K562 (cell line): ENCODE measurements around the gene EDEM2. TPM values are rescaled to one million over a fixed set of nuclear protein-coding genes. Genes with fewer than 3 reads are reported as not detected.

Experiments
- ATAC-seq: fragments of 200-7000 bp; cut with Tn5 transposase; 3 replicates; pipeline ENCODE4 v1.9.1; 2020; ENCODE audit warnings: moderate library complexity
- BruUV-seq: library from RNA; stranded (reverse); fragments of 400-500 nt; replicated peaks from 2 replicates; lab custom pipeline; 2021; lab: Mats Ljungman, UMichigan
- CTCF ChIA-PET: fragments of 300-600 bp; formaldehyde crosslinking; extraction: SDS; loops from one replicate; lab custom pipeline; 2021; ENCODE audit warnings: low intra/inter-chr PET ratio; lab: Yijun Ruan, JAX
- POLR2A ChIA-PET: fragments of 300-600, 350-650 bp; sonication (Branson Sonifier 250); formaldehyde crosslinking; extraction: SDS; loops from one replicate; lab custom pipeline; 2021; ENCODE audit warnings: antibody characterized with exemption, inconsistent platforms; lab: Yijun Ruan, JAX
- DNase-seq, 4 experiments: peaks; one replicate each; pipeline versions ENCODE4 v3.0.0 to v3.0.0-alpha.2; 2011 to 2018; ENCODE audit warnings: low spot score in 3 of 4, mixed read lengths in 3 of 4; ENCODE audit errors: extremely low read depth in 1 of 4
- FAIRE-seq: peaks from 2 replicates; lab custom pipeline; 2011; peaks lifted over from hg19 to GRCh38; lab: Jason Lieb, UNC
- H2AFZ ChIP-seq: 2 replicates; pipeline ENCODE4 v1.6.0; 2011; ENCODE audit warnings: low read depth, low read length, control low read depth, inconsistent platforms
- H3K27ac ChIP-seq: fragments of 200-600 bp; 3 replicates; pipeline ENCODE4 v1.8.0; 2011; ENCODE audit warnings: low read depth, mild to moderate bottlenecking, control low read depth, inconsistent platforms, low read length, moderate library complexity, mixed read lengths; ENCODE audit errors: extremely low read depth
- H3K27me3 ChIP-seq, 2 experiments: fragments of 300-600 bp in 1 of 2; 2 replicates in 1 of 2; 3 replicates in 1 of 2; pipeline versions ENCODE4 v1.6.0 to v1.8.0; 2011; ENCODE audit warnings: inconsistent platforms in 2 of 2, low read length in 2 of 2, mild to moderate bottlenecking in 1 of 2, mixed read lengths in 1 of 2, moderate library complexity in 1 of 2; ENCODE audit not compliant: control insufficient read depth in 2 of 2, insufficient read depth in 2 of 2
- H3K36me3 ChIP-seq: fragments of 300-600 bp; 3 replicates; pipeline ENCODE4 v1.8.0; 2011; ENCODE audit warnings: mild to moderate bottlenecking, low read length, inconsistent platforms; ENCODE audit not compliant: control insufficient read depth, insufficient read depth
- H3K4me1 ChIP-seq, 2 experiments: fragments of 200-600 bp in 1 of 2; replicated peaks in 1 of 2; 2 replicates in 1 of 2; 3 replicates in 1 of 2; pipeline versions ENCODE4 v1.5.1 to v1.8.0; 2011; ENCODE audit warnings: inconsistent platforms in 2 of 2, low read length in 2 of 2, mild to moderate bottlenecking in 1 of 2, mixed read lengths in 1 of 2, moderate library complexity in 1 of 2; ENCODE audit not compliant: control insufficient read depth in 2 of 2, insufficient read depth in 2 of 2
- H3K4me2 ChIP-seq: 2 replicates; pipeline ENCODE4 v1.6.1; 2011; ENCODE audit warnings: low read length, control low read depth, inconsistent platforms, mixed read lengths; ENCODE audit not compliant: insufficient read depth
- H3K4me3 ChIP-seq: fragments of 200-600 bp; sonication (generic), shearing (Covaris generic); 2 replicates; pipeline ENCODE4 v1.5.1; 2016; ENCODE audit warnings: control low read depth, inconsistent platforms
- H3K79me2 ChIP-seq: fragments of 200-600 bp; 3 replicates; pipeline ENCODE4 v1.8.0; 2011; ENCODE audit warnings: low read length, inconsistent platforms; ENCODE audit not compliant: control insufficient read depth, insufficient read depth
- H3K9ac ChIP-seq, 2 experiments: 2 replicates each; pipeline versions ENCODE4 v1.6.0 to v1.6.1; 2011; ENCODE audit warnings: low read depth in 2 of 2, low read length in 2 of 2, control low read depth in 1 of 2, inconsistent platforms in 1 of 2, mild to moderate bottlenecking in 1 of 2, mixed read lengths in 1 of 2; ENCODE audit not compliant: insufficient read depth in 1 of 2
- H3K9me1 ChIP-seq: one replicate; pipeline ENCODE4 v1.6.0; 2011; ENCODE audit warnings: inconsistent platforms, mild to moderate bottlenecking, low read length, moderate library complexity; ENCODE audit not compliant: control insufficient read depth, insufficient read depth
- H3K9me3 ChIP-seq: replicated peaks from 2 replicates; pipeline ENCODE4 v1.5.1; 2011; ENCODE audit warnings: low read depth, low read length, inconsistent platforms; ENCODE audit not compliant: control insufficient read depth, insufficient read depth
- H4K20me1 ChIP-seq: replicated peaks from 2 replicates; pipeline ENCODE4 v1.6.1; 2011; ENCODE audit warnings: low read length, inconsistent platforms, mixed read lengths; ENCODE audit not compliant: control insufficient read depth, insufficient read depth
- ELF4 ChIP-seq: fragments of 450-650 bp; formaldehyde crosslinking; IDR thresholded peaks from 2 replicates; pipeline ENCODE4 v1.4.0; 2022; ENCODE audit warnings: missing genetic modification characterization
- MECOM ChIP-seq: fragments of 250-450 bp; sonication (Bioruptor Pico); IDR thresholded peaks from 2 replicates; pipeline ENCODE4 v1.8.0; 2022; ENCODE audit warnings: inconsistent platforms
- SIN3B ChIP-seq: fragments of 450-650 bp; IDR thresholded peaks from 2 replicates; pipeline ENCODE4 v1.6.1; 2017; ENCODE audit warnings: low read depth, mild to moderate bottlenecking, moderate library complexity
- ZNF436 ChIP-seq: fragments of 250-450, 450-650 bp; sonication (Bioruptor Pico); formaldehyde crosslinking; IDR thresholded peaks from 2 replicates; pipeline ENCODE4 v1.7.0; 2020; ENCODE audit warnings: mild to moderate bottlenecking
- WGBS: fragments of 100-300 bp; shearing (Covaris generic); methylation state at CpG from one replicate; pipeline ENCODE4 v1.1.6; 2016; ENCODE audit warnings: low coverage, mixed read lengths; ENCODE audit not compliant: insufficient coverage; ENCODE audit errors: missing lambda C conversion rate; 5-methylcytosine and 5-hydroxymethylcytosine counted together
- in situ Hi-C: fragments of 300-500 bp; cut with MboI; formaldehyde crosslinking; loops from 4 replicates; pipeline ENCODE4 v1.15.0; 2018; ENCODE audit warnings: inconsistent platforms, mixed read lengths
- intact Hi-C: fragments of 100-400 bp; cut with micrococcal nuclease; formaldehyde crosslinking; loops from 2 replicates; pipeline ENCODE4 v1.14.2; 2022
- polyA plus RNA-seq, 8 experiments: library from polyadenylated mRNA; depleted of rRNA in 4 of 8; stranded (reverse) in 5 of 8; unstranded in 3 of 8; fragments of >200 nt; fragmentation: Nextera tagmentation in 2 of 8; fragmentation: Illumina TruSeq in 1 of 8; extraction: Ambion mirVana in 2 of 8; extraction: Trizol in 1 of 8; gene quantifications; 2 replicates each; pipeline versions ENCODE4 v1.2.1 to v1.2.3, GENCODE V29; 2011 to 2014; ENCODE audit warnings: inconsistent platforms in 1 of 8, missing spikeins in 1 of 8
- total RNA-seq, 7 experiments: library from RNA; depleted of rRNA in 6 of 7; stranded (reverse); fragments of >200 nt in 6 of 7; fragmentation: Illumina TruSeq in 2 of 7; extraction: Trizol in 2 of 7; gene quantifications; 2 replicates each; pipeline versions ENCODE4 v1.2.1 to v1.2.3, GENCODE V29; 2011 to 2021; ENCODE audit warnings: low replicate concordance in 1 of 7
- TF ChIP-seq, protein P1 (sequence below): sonication (generic); formaldehyde crosslinking; IDR thresholded peaks from 2 replicates; pipeline ENCODE4 v1.8.0; 2023; ENCODE audit warnings: mild to moderate bottlenecking, missing genetic modification reagents
- TF ChIP-seq, protein P2 (sequence below): fragments of 450-650 bp; formaldehyde crosslinking; IDR thresholded peaks from 2 replicates; pipeline ENCODE4 v1.4.0; 2020; ENCODE audit warnings: mild to moderate bottlenecking
- TF ChIP-seq, protein P3 (sequence below): sonication (generic); formaldehyde crosslinking; IDR thresholded peaks from 2 replicates; pipeline ENCODE4 v1.9.0; 2022; ENCODE audit warnings: mild to moderate bottlenecking, missing genetic modification reagents
- TF ChIP-seq, protein P4 (sequence below), 2 experiments: fragments of 450-650 bp; IDR thresholded peaks; 2 replicates each; pipeline ENCODE4 v1.6.1; 2016; ENCODE audit warnings: mild to moderate bottlenecking in 2 of 2, borderline replicate concordance in 1 of 2, low read depth in 1 of 2, moderate library complexity in 1 of 2
- TF ChIP-seq, protein P5 (sequence below): sonication (generic); formaldehyde crosslinking; IDR thresholded peaks from 2 replicates; pipeline ENCODE4 v1.8.0; 2022; ENCODE audit warnings: mild to moderate bottlenecking, missing genetic modification reagents

The EDEM2 gene
- total and polyA plus RNA-seq, 9 of the 15 experiments (the other 6 are each of a cell fraction or from before 2014, with no cell fraction given), result 6.9 to 11.0 (median 9.7) TPM

DNA sequence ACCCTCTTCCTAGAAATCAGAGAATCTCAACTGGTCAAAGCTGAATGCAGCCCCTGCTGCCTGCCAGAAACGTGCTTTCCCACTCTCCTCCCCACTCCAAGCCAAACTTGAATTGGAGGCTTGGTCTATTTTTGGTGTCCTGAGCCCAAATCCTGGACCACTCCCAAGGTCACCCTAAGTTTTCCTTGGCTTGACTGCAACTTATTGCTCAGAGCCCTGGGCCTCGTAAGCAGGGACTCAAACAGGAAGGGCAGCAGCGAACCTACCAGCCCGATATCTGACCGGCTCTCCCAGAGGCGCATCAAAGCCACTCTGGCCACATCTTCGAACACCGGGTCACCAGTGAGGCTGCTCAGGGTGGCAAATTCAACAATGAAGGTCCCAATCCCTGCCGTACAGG, 12.7 kb downstream of the EDEM2 start:
- in situ Hi-C loops (loop anchor here (25.0 kb wide), 1 partner anchor 303 kb away; the partner anchor contains the start of gene GDF5), intact Hi-C loops (no loop called here)
- no peak overlapping the region for H3K4me2 ChIP-seq
- no peaks in the 10 kb centered on the region for H4K20me1 ChIP-seq
- H2AFZ ChIP-seq, result no peak overlapping the region
- FAIRE-seq, result no peak
- WGBS, result 87% methylated on average over 9 of the region's 9 CpGs
- no peaks in the 10 kb centered on the region for H3K27me3 ChIP-seq
- H3K4me3 ChIP-seq, result no peak overlapping the region
- CTCF ChIA-PET, result no interaction called here
- no peaks in the 10 kb centered on the region for H3K9me3 ChIP-seq
- ATAC-seq, result no peak
- no TSS peak for BruUV-seq
- peaks cover 36% of the 10 kb centered on the region for H3K36me3 ChIP-seq
- H3K27ac ChIP-seq, result no peak overlapping the region
- H3K4me1 ChIP-seq, result peaks cover 0 to 4% of the 10 kb centered on the region in 2 experiments; a peak in 2 of 5 replicates
- no peak overlapping the region for H3K9ac ChIP-seq
- no peaks in the 10 kb centered on the region for H3K79me2 ChIP-seq
- no peaks in the 10 kb centered on the region for H3K9me1 ChIP-seq
- DNase-seq, result no peak
- POLR2A ChIA-PET, result interaction anchor here (1.8 to 1.9 kb wide), 2 partner anchors 12 to 18 kb away, joined by 6 to 9 read pairs; no protein-coding TSS in a partner anchor
- TF ChIP-seq, protein P1, sequence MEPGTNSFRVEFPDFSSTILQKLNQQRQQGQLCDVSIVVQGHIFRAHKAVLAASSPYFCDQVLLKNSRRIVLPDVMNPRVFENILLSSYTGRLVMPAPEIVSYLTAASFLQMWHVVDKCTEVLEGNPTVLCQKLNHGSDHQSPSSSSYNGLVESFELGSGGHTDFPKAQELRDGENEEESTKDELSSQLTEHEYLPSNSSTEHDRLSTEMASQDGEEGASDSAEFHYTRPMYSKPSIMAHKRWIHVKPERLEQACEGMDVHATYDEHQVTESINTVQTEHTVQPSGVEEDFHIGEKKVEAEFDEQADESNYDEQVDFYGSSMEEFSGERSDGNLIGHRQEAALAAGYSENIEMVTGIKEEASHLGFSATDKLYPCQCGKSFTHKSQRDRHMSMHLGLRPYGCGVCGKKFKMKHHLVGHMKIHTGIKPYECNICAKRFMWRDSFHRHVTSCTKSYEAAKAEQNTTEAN (CRISPR knock-in tag), result no peak
- TF ChIP-seq SIN3B (no peak), ZNF436 (CRISPR knock-in tag) (no peak), ELF4 (CRISPR knock-in tag) (no peak), MECOM (no peak)
- TF ChIP-seq, protein P2, sequence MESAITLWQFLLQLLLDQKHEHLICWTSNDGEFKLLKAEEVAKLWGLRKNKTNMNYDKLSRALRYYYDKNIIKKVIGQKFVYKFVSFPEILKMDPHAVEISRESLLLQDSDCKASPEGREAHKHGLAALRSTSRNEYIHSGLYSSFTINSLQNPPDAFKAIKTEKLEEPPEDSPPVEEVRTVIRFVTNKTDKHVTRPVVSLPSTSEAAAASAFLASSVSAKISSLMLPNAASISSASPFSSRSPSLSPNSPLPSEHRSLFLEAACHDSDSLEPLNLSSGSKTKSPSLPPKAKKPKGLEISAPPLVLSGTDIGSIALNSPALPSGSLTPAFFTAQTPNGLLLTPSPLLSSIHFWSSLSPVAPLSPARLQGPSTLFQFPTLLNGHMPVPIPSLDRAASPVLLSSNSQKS (CRISPR knock-in tag), result no peak
- TF ChIP-seq, protein P3, sequence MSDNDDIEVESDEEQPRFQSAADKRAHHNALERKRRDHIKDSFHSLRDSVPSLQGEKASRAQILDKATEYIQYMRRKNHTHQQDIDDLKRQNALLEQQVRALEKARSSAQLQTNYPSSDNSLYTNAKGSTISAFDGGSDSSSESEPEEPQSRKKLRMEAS (CRISPR knock-in tag), result no peak
- TF ChIP-seq, protein P4, sequence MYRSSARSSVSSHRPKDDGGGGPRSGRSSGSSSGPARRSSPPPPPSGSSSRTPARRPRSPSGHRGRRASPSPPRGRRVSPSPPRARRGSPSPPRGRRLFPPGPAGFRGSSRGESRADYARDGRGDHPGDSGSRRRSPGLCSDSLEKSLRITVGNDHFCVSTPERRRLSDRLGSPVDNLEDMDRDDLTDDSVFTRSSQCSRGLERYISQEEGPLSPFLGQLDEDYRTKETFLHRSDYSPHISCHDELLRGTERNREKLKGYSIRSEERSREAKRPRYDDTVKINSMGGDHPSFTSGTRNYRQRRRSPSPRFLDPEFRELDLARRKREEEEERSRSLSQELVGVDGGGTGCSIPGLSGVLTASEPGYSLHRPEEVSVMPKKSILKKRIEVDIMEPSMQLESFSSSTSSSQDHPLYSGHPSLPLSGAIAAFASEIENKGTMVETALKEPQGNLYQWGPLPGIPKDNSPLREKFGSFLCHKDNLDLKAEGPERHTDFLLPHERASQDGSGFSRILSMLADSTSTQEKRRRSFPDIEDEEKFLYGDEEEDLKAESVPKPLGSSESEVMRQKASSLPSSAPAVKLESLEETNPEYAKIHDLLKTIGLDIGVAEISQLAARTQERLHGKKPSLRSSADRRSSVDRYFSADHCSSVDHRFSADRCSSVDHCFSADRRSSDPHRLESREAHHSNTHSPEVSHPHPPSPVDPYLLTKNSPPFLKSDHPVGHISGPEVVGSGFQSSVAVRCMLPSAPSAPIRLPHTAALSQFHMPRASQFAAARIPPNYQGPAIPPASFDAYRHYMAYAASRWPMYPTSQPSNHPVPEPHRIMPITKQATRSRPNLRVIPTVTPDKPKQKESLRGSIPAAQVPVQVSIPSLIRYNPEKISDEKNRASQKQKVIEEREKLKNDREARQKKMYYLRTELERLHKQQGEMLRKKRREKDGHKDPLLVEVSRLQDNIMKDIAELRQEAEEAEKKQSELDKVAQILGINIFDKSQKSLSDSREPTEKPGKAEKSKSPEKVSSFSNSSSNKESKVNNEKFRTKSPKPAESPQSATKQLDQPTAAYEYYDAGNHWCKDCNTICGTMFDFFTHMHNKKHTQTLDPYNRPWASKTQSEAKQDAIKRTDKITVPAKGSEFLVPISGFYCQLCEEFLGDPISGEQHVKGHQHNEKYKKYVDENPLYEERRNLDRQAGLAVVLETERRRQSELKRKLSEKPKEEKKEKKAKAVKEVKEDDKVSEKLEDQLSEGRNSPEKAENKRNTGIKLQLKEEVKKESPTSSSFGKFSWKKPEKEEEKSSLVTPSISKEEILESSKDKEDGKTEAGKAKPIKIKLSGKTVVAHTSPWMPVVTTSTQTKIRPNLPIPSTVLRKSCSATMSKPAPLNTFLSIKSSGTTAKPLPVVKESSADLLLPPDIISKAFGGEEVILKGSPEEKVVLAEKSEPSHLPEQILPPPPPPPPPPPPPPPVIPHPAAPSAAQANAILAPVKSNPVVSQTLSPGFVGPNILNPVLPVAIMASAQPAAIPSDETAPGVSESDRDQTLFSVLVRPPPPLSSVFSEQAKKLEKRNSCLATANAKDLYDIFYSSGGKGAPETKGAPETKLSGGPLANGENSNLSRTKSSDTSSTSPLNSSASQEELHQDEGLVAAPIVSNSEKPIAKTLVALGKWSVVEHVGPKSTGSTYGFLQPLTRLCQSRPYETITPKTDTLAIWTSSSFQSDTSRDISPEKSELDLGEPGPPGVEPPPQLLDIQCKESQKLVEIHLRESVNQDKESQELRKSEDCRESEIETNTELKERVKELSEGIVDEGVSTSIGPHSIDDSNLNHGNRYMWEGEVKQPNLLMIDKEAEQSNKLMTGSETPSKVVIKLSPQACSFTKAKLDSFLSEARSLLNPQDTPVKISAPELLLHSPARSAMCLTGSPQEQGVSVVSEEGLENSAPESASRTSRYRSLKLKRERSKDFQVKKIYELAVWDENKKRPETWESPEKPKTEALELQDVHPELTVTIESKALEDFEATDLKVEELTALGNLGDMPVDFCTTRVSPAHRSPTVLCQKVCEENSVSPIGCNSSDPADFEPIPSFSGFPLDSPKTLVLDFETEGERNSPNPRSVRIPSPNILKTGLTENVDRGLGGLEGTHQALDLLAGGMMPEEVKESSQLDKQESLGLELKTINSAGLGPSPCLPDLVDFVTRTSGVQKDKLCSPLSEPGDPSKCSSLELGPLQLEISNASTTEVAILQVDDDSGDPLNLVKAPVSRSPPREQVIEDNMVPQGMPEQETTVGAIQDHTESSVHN (IDR thresholded peaks at IDR 0.05; ENCODE audit: borderline replicate concordance in 1 of 2, low read depth in 1 of 2), result no peak
- TF ChIP-seq, protein P5, sequence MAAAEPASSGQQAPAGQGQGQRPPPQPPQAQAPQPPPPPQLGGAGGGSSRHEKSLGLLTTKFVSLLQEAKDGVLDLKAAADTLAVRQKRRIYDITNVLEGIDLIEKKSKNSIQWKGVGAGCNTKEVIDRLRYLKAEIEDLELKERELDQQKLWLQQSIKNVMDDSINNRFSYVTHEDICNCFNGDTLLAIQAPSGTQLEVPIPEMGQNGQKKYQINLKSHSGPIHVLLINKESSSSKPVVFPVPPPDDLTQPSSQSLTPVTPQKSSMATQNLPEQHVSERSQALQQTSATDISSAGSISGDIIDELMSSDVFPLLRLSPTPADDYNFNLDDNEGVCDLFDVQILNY (CRISPR knock-in tag), result no peak
